Mononuclear cell (primary cell): Measurements from ENCODE around the gene EPB41. TPM values are rescaled to one million over a fixed set of nuclear protein-coding genes. Genes with fewer than 3 reads are reported as not detected.
"Not testable (repeated sequence)": the region's sequence is repeated elsewhere in the genome, so short reads cannot be mapped to it uniquely, and the experiment has no call there.

Experiments
- H3K27me3 ChIP-seq: 2 replicates; pipeline ENCODE4 v1.6.0; 2011; ENCODE audit warnings: low read length, control low read depth; ENCODE audit not compliant: insufficient read depth
- H3K4me1 ChIP-seq: 2 replicates; pipeline ENCODE4 v1.5.1; 2011; ENCODE audit warnings: mild to moderate bottlenecking, low read length, control low read depth; ENCODE audit not compliant: insufficient read depth
- H3K4me3 ChIP-seq: 2 replicates; pipeline ENCODE4 v1.5.1; 2011; ENCODE audit warnings: mild to moderate bottlenecking, low read length, moderate library complexity
- H3K9me3 ChIP-seq: 2 replicates; pipeline ENCODE4 v1.5.1; 2011; ENCODE audit warnings: low read depth, mild to moderate bottlenecking, control low read depth, low read length
- total RNA-seq: library from RNA; depleted of rRNA; stranded (reverse); fragments of >200 nt; gene quantifications from one replicate; pipeline ENCODE4 v1.2.3, GENCODE V29; 2012

EPB41 gene
- total RNA-seq, 1 donor = 159 TPM

GRCh38 chr1:28928314-28928941 is 14.1 kb downstream of the EPB41 start:
- Histone ChIP-seq H3K27me3 (no peaks in the 10 kb centered on the region), H3K9me3 (no peaks in the 10 kb centered on the region), H3K4me3 (no peak overlapping the region), H3K4me1 (peaks cover 59% of the 10 kb centered on the region)

GRCh38 chr1:28933277-28933676 is 18.9 kb downstream of the EPB41 start:
- Histone ChIP-seq H3K4me1 (peaks cover 38% of the 10 kb centered on the region), H3K27me3 (no peaks in the 10 kb centered on the region), H3K9me3 (no peaks in the 10 kb centered on the region), H3K4me3 (no peak overlapping the region)

GRCh38 chr1:28933918-28934317 is 19.5 kb downstream of the EPB41 start:
- no peaks in the 10 kb centered on the region for H3K27me3 ChIP-seq
- H3K9me3 ChIP-seq = no peaks in the 10 kb centered on the region
- no peak overlapping the region for H3K4me3 ChIP-seq
- peaks cover 32% of the 10 kb centered on the region for H3K4me1 ChIP-seq

GRCh38 chr1:28934676-28935075 is 20.3 kb downstream of the EPB41 start:
- Histone ChIP-seq H3K9me3 (no peaks in the 10 kb centered on the region), H3K4me3 (no peak overlapping the region), H3K4me1 (peaks cover 25% of the 10 kb centered on the region), H3K27me3 (no peaks in the 10 kb centered on the region)

- Histone ChIP-seq H3K4me1 (peaks cover 19% of the 10 kb centered on the region), H3K27me3 (no peaks in the 10 kb centered on the region), H3K4me3 (no peak overlapping the region), H3K9me3 (no peaks in the 10 kb centered on the region)
These were observed 20.9 kb downstream of the EPB41 start for GRCh38 chr1:28935293-28935692.

GRCh38 chr1:28936094-28936493 is 21.7 kb downstream of the EPB41 start:
- Histone ChIP-seq H3K9me3 (no peaks in the 10 kb centered on the region), H3K4me3 (no peak overlapping the region), H3K4me1 (peaks cover 15% of the 10 kb centered on the region), H3K27me3 (no peaks in the 10 kb centered on the region)

GRCh38 chr1:28936528-28936927 is 22.2 kb downstream of the EPB41 start:
- H3K4me3 ChIP-seq = no peak overlapping the region
- H3K4me1 ChIP-seq = peaks cover 15% of the 10 kb centered on the region
- no peaks in the 10 kb centered on the region for H3K9me3 ChIP-seq
- no peaks in the 10 kb centered on the region for H3K27me3 ChIP-seq

GRCh38 chr1:28943581-28943980 is 29.2 kb downstream of the EPB41 start:
- H3K27me3 ChIP-seq, H3K9me3 ChIP-seq, H3K4me3 ChIP-seq: not testable (repeated sequence)
- H3K4me1 ChIP-seq = peaks cover 26% of the 10 kb centered on the region

- H3K27me3 ChIP-seq = no peaks in the 10 kb centered on the region
- H3K9me3 ChIP-seq = no peaks in the 10 kb centered on the region
- H3K4me1 ChIP-seq = peaks cover 5% of the 10 kb centered on the region
- no peak overlapping the region for H3K4me3 ChIP-seq
These were observed 35.6 kb downstream of the EPB41 start for GRCh38 chr1:28950006-28950405.

- peaks cover 5% of the 10 kb centered on the region for H3K4me1 ChIP-seq
- no peaks in the 10 kb centered on the region for H3K9me3 ChIP-seq
- no peaks in the 10 kb centered on the region for H3K27me3 ChIP-seq
- no peak overlapping the region for H3K4me3 ChIP-seq
These were observed 36.1 kb downstream of the EPB41 start for GRCh38 chr1:28950449-28950848.

GRCh38 chr1:28954126-28954726 is 39.9 kb downstream of the EPB41 start:
- no peaks in the 10 kb centered on the region for H3K27me3 ChIP-seq
- H3K4me3 ChIP-seq = no peak overlapping the region
- no peaks in the 10 kb centered on the region for H3K4me1 ChIP-seq
- no peaks in the 10 kb centered on the region for H3K9me3 ChIP-seq

- no peak overlapping the region for H3K4me3 ChIP-seq
These were observed 41.7 kb downstream of the EPB41 start for GRCh38 chr1:28956038-28956464.

GRCh38 chr1:28962114-28962831 is 47.9 kb downstream of the EPB41 start:
- H3K4me1 ChIP-seq, H3K4me3 ChIP-seq, H3K9me3 ChIP-seq, H3K27me3 ChIP-seq: not testable (repeated sequence)

More at GRCh38 chr1:28956038-28956464, 41.7 kb downstream of the EPB41 start:
- Histone ChIP-seq H3K27me3 (no peaks in the 10 kb centered on the region), H3K9me3 (no peaks in the 10 kb centered on the region), H3K4me1 (no peaks in the 10 kb centered on the region)

- no peaks in the 10 kb centered on the region for H3K9me3 ChIP-seq
- peaks cover 7% of the 10 kb centered on the region for H3K4me1 ChIP-seq
- no peaks in the 10 kb centered on the region for H3K27me3 ChIP-seq
- H3K4me3 ChIP-seq = no peak overlapping the region
These were observed 51.0 kb downstream of the EPB41 start for GRCh38 chr1:28965271-28965870.

- Histone ChIP-seq H3K4me1 (peaks cover 7% of the 10 kb centered on the region), H3K9me3 (no peaks in the 10 kb centered on the region), H3K27me3 (no peaks in the 10 kb centered on the region), H3K4me3 (no peak overlapping the region)
These were observed 52.2 kb downstream of the EPB41 start for GRCh38 chr1:28966617-28967016.
